MM.1S (cell line): Measurements from ENCODE around the gene SULT1A3.

ENCODE experiments used
- CTCF ChIP-seq: fragments of 300-600 bp; sonication (generic); IDR thresholded peaks from 2 replicates; pipeline ENCODE4 v1.5.1; 2016; ENCODE audit warnings: antibody characterized with exemption, low read length, mixed read lengths
- EZH2 ChIP-seq: fragments of 300-600 bp; sonication (generic); optimal IDR thresholded peaks from 2 replicates; pipeline ENCODE3; 2017; ENCODE audit warnings: low read depth, mild to moderate bottlenecking, antibody characterized with exemption, low read length, mixed read lengths

DNA sequence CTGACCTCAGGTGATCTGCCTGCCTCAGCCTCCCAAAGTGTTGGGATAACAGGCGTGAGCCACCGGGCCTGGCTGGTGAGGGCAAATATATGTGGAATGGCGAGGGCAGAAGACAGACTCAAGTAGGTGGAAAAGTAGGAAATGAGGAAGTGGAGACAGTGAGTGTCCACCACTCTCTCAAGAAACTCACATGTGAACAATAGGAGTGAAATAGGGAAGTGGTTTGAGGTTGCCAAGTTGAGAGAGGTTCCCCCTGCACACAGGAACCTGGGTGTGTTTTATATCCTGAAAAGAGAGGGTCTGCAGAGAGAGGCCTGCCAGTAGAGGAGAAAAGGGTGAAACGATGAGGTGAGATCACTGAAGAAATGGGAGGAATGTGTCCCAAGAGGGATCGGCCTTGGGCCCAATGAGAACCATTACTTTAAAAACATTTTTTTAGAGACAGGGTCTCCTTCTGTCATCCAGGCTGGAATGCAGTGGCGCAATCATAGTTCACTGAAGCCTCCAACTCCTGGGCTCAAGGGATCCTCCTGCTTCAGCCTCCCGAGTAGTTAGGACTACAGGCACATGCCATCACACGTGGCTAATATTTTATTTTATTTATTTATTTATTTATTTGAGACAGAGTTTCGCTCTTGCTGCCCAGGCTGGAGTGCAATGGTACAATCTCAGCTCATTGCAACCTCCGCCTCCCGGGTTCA is 32.7 kb upstream of the SULT1A3 start:
- no peak for TF ChIP-seq CTCF
- TF ChIP-seq EZH2 = no peak
